ENCODE results near the gene ATP11A. TPM values are rescaled to one million over a fixed set of nuclear protein-coding genes. Genes with fewer than 3 reads are reported as not detected.

Gene ATP11A
- total and polyA plus RNA-seq, 2 experiments from 2014 or later: 12.3 to 52.6 TPM

DNA sequence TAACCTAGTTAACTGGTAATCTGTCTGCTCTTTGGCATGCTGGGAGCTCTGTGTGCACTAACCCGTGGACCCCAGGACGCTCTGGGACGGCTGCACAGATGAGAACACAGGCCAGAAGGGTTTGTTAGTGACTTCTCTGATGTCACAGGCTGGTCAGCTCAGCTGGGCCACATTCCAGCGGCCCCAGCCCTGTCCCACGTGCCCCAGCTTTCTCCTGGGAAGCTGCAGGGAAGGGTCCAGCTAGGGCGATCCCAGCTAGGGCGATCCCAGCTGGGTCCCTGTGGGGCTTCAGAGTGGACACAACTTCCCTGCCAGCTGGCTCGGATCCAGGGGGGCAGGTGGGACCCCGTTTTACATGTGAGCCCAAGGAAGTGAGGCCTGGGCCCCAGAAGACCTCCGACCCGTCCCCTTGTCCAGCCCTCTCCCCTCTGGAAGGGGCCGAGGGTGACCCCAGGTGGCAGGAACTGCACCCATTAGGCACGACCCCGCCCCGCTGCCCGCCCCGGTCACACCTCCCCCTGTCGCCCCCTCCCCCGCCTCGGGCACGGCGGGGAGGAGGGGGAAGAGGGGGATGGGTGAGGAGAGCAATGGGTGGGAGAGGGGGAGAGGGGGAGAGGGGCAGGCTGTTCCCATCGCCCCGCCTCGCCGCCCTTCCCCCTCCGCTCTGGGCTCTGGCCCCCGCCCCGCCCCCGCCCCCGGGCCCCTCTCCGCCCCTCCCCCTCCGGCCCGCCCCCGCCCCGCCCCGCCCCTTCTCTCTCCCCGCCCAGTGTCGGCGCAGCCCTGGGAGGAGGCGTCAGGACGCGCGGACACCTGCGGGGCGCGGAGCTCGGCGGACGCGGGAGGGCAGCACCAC, 204.0 kb downstream of the ATP11A start:
- peak overlapping the region; percentile 50; the same call in 1 of the 2 replicates for H3K27ac ChIP-seq (ENCODE audit: low read depth)
- peak overlapping the region; percentile 76 for H3K4me2 ChIP-seq
- H3K36me3 ChIP-seq (ENCODE audit: insufficient read depth): no peaks in the 10 kb centered on the region
- H2AFZ ChIP-seq: peak overlapping the region; percentile 90
- H3K27me3 Mint-ChIP-seq (ENCODE audit: insufficient read depth, low read depth, poor library complexity): peaks cover 29% of the 10 kb centered on the region
- peak overlapping the region; percentile 62 for H3K4me3 Mint-ChIP-seq
- H3K4me1 Mint-ChIP-seq: peaks cover 43% of the 10 kb centered on the region
- TF ChIP-seq EZH2 (IDR thresholded peaks at IDR 0.05; ENCODE audit: low read depth, unreplicated experiment) (no peak), JUNB (IDR thresholded peaks at IDR 0.05; ENCODE audit: unreplicated experiment) (no peak), EZH2phosphoT487 (IDR thresholded peaks at IDR 0.05; ENCODE audit: unreplicated experiment) (no peak), POLR2AphosphoS5 (IDR thresholded peaks at IDR 0.05; ENCODE audit: low read depth) (peak; percentile 53; the same call in 1 of the 2 replicates), ZNF114 (CRISPR knock-in tag; IDR thresholded peaks at IDR 0.05) (no peak), CREB1 (CRISPR knock-in tag; IDR thresholded peaks at IDR 0.05; ENCODE audit: low read depth) (peak; percentile 34; the same call in 1 of the 2 replicates), NANOG (IDR thresholded peaks at IDR 0.05; ENCODE audit: borderline replicate concordance) (no peak)
- TF ChIP-seq, protein P1, sequence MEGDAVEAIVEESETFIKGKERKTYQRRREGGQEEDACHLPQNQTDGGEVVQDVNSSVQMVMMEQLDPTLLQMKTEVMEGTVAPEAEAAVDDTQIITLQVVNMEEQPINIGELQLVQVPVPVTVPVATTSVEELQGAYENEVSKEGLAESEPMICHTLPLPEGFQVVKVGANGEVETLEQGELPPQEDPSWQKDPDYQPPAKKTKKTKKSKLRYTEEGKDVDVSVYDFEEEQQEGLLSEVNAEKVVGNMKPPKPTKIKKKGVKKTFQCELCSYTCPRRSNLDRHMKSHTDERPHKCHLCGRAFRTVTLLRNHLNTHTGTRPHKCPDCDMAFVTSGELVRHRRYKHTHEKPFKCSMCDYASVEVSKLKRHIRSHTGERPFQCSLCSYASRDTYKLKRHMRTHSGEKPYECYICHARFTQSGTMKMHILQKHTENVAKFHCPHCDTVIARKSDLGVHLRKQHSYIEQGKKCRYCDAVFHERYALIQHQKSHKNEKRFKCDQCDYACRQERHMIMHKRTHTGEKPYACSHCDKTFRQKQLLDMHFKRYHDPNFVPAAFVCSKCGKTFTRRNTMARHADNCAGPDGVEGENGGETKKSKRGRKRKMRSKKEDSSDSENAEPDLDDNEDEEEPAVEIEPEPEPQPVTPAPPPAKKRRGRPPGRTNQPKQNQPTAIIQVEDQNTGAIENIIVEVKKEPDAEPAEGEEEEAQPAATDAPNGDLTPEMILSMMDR (conservative IDR thresholded peaks at IDR 0.05; ENCODE audit: low read depth in 2 of 2): peak in 1 of 2 experiments; percentile 47; a peak in 2 of 4 replicates
- H3K27me3 ChIP-seq (ENCODE audit: insufficient read depth): peaks cover 10% of the 10 kb centered on the region; the same call in 1 of the 2 replicates
- peak; percentile 71 for DNase-seq (ENCODE audit: low spot score)
- H3K79me2 ChIP-seq (replicated peaks; ENCODE audit: insufficient read depth): no peaks in the 10 kb centered on the region
- H3K36me3 Mint-ChIP-seq (ENCODE audit: low read depth): peaks cover 3% of the 10 kb centered on the region; the same call in 1 of the 3 replicates
- peaks cover 25% of the 10 kb centered on the region for H3K4me1 ChIP-seq (ENCODE audit: insufficient read depth)
- no peaks in the 10 kb centered on the region for H3K9me3 Mint-ChIP-seq
- H3F3A ChIP-seq (replicated peaks; ENCODE audit: low read depth): peaks cover 19% of the 10 kb centered on the region
- ATAC-seq: peak; percentile 6
- no peak overlapping the region; the same call in 1 of the 2 replicates for H3K27ac Mint-ChIP-seq
- no peaks in the 10 kb centered on the region for H4K20me1 ChIP-seq (replicated peaks; ENCODE audit: insufficient read depth)
- H3K9me2 ChIP-seq (ENCODE audit: insufficient read depth): no peaks in the 10 kb centered on the region
- H3K4me3 ChIP-seq: peak overlapping the region; percentile 70

DNA sequence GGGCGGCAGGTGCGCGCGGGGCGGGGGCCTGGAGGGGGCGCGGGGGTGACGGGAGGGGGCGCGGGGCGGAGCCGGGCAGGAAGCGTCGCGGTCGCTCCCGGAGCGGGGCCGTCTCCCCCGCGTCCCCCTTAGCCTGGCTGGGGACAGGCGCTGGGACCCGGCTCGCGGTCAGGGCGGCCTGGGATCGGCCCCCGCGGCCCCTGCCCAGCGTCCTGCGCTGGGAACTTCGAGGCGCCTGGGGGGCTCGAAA, 204.5 kb downstream of the ATP11A start:
- peaks cover 25% of the 10 kb centered on the region for H3K4me1 ChIP-seq (ENCODE audit: insufficient read depth)
- DNase-seq (ENCODE audit: low spot score): no peak

More for the DNA sequence above, 204.5 kb downstream of the ATP11A start:
- no peak overlapping the region for H2AFZ ChIP-seq
- H3K9me3 Mint-ChIP-seq: no peaks in the 10 kb centered on the region
- no peak overlapping the region for H3K27ac ChIP-seq (ENCODE audit: low read depth)
- H3K27me3 Mint-ChIP-seq (ENCODE audit: insufficient read depth, low read depth, poor library complexity): peaks cover 29% of the 10 kb centered on the region
- H3K4me1 Mint-ChIP-seq: peaks cover 43% of the 10 kb centered on the region
- peak overlapping the region; percentile 90 for H3K4me2 ChIP-seq
- H3K9me2 ChIP-seq (ENCODE audit: insufficient read depth): no peaks in the 10 kb centered on the region
- peak overlapping the region; percentile 68; the same call in 1 of the 3 replicates for H3K4me3 Mint-ChIP-seq
- H3K36me3 Mint-ChIP-seq (ENCODE audit: low read depth): peaks cover 3% of the 10 kb centered on the region; the same call in 1 of the 3 replicates
- no peaks in the 10 kb centered on the region for H3K79me2 ChIP-seq (replicated peaks; ENCODE audit: insufficient read depth)
- H3F3A ChIP-seq (replicated peaks; ENCODE audit: low read depth): peaks cover 19% of the 10 kb centered on the region
- H3K27ac Mint-ChIP-seq: no peak overlapping the region
- no peaks in the 10 kb centered on the region for H4K20me1 ChIP-seq (replicated peaks; ENCODE audit: insufficient read depth)
- peaks cover 10% of the 10 kb centered on the region; the same call in 1 of the 2 replicates for H3K27me3 ChIP-seq (ENCODE audit: insufficient read depth)
- ATAC-seq: peak; percentile 4
- no peaks in the 10 kb centered on the region for H3K36me3 ChIP-seq (ENCODE audit: insufficient read depth)
- peak overlapping the region; percentile 70 for H3K4me3 ChIP-seq
- no peak for TF ChIP-seq JUNB (IDR thresholded peaks at IDR 0.05; ENCODE audit: unreplicated experiment)
- TF ChIP-seq EZH2phosphoT487 (IDR thresholded peaks at IDR 0.05; ENCODE audit: unreplicated experiment): no peak
- TF ChIP-seq, protein P2, sequence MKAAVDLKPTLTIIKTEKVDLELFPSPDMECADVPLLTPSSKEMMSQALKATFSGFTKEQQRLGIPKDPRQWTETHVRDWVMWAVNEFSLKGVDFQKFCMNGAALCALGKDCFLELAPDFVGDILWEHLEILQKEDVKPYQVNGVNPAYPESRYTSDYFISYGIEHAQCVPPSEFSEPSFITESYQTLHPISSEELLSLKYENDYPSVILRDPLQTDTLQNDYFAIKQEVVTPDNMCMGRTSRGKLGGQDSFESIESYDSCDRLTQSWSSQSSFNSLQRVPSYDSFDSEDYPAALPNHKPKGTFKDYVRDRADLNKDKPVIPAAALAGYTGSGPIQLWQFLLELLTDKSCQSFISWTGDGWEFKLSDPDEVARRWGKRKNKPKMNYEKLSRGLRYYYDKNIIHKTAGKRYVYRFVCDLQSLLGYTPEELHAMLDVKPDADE (IDR thresholded peaks at IDR 0.05): no peak
- no peak for TF ChIP-seq ZNF114 (CRISPR knock-in tag; IDR thresholded peaks at IDR 0.05)

Measured in GM23338 (cell line).